HepG2 (cell line): ENCODE measurements around the gene SDK2. TPM values are rescaled to one million over a fixed set of nuclear protein-coding genes. Genes with fewer than 3 reads are reported as not detected.

Experiments used
- ATAC-seq: fragments of 200-7000 bp; cut with Tn5 transposase; 3 replicates; pipeline ENCODE4 v1.9.1; 2020; ENCODE audit warnings: mild to moderate bottlenecking, moderate library complexity
- BruUV-seq: library from RNA; stranded (reverse); fragments of 400-500 nt; replicated peaks from 2 replicates; lab custom pipeline; 2021; lab: Mats Ljungman, UMichigan
- CTCF ChIA-PET: fragments of 300-600 bp; formaldehyde crosslinking; extraction: SDS; loops from one replicate; lab custom pipeline; 2021; ENCODE audit warnings: low total read pairs, inconsistent platforms, low intra/inter-chr PET ratio; lab: Yijun Ruan, JAX
- POLR2A ChIA-PET: fragments of 350-600 bp; sonication (Branson Sonifier 250); formaldehyde crosslinking; loops from one replicate; lab custom pipeline; 2020; ENCODE audit warnings: antibody characterized with exemption, inconsistent platforms; lab: Yijun Ruan, JAX
- DNase-seq: peaks from one replicate; pipeline ENCODE4 v3.0.0-alpha.2; 2015; ENCODE audit warnings: low spot score
- FAIRE-seq: peaks from 3 replicates; lab custom pipeline; 2011; peaks lifted over from hg19 to GRCh38; lab: Jason Lieb, UNC
- H2AFZ ChIP-seq: one replicate; pipeline ENCODE4 v1.6.1; 2011; ENCODE audit warnings: low read length, inconsistent platforms
- H3K27ac ChIP-seq: fragments of 300-600 bp; 3 replicates; pipeline ENCODE4 v1.8.0; 2011; ENCODE audit warnings: mixed run types, mild to moderate bottlenecking, mixed read lengths, low read length, inconsistent platforms; ENCODE audit not compliant: insufficient read depth; ENCODE audit errors: extremely low read length
- H3K27me3 ChIP-seq, 2 experiments: fragments of 200-600 bp in 1 of 2; 2 replicates in 1 of 2; 3 replicates in 1 of 2; pipeline versions ENCODE4 v1.6.0 to v1.8.0; 2011; ENCODE audit warnings: low read length in 2 of 2, mild to moderate bottlenecking in 2 of 2, moderate library complexity in 2 of 2, inconsistent platforms in 1 of 2; ENCODE audit not compliant: insufficient read depth in 2 of 2, control insufficient read depth in 1 of 2
- H3K36me3 ChIP-seq, 2 experiments: fragments of 200-600 bp in 1 of 2; replicated peaks in 1 of 2; 2 replicates in 1 of 2; 3 replicates in 1 of 2; pipeline versions ENCODE4 v1.5.1 to v1.8.0; 2011; ENCODE audit warnings: low read length in 2 of 2, inconsistent platforms in 1 of 2; ENCODE audit not compliant: insufficient read depth in 2 of 2, control insufficient read depth in 1 of 2
- H3K4me1 ChIP-seq: 2 replicates; pipeline ENCODE4 v1.5.1; 2012; ENCODE audit warnings: low read length, inconsistent platforms; ENCODE audit not compliant: insufficient read depth
- H3K4me2 ChIP-seq: 2 replicates; pipeline ENCODE4 v1.6.0; 2011; ENCODE audit warnings: low read depth, low read length, inconsistent platforms
- H3K4me3 ChIP-seq, 3 experiments: fragments of 200-600 bp in 1 of 3; sonication (generic), shearing (Covaris generic) in 1 of 3; replicated peaks in 1 of 3; 2 replicates each; pipeline ENCODE4 v1.5.1; 2011 to 2016; ENCODE audit warnings: low read length in 3 of 3, inconsistent platforms in 2 of 3, low read depth in 2 of 3, mild to moderate bottlenecking in 2 of 3, control low read depth in 1 of 3, mixed read lengths in 1 of 3; ENCODE audit not compliant: insufficient read depth in 1 of 3
- H3K79me2 ChIP-seq: one replicate; pipeline ENCODE4 v1.6.1; 2011; ENCODE audit warnings: low read length, inconsistent platforms; ENCODE audit not compliant: insufficient read depth
- H3K9ac ChIP-seq: 2 replicates; pipeline ENCODE4 v1.6.0; 2011; ENCODE audit warnings: mild to moderate bottlenecking, low read depth, low read length, inconsistent platforms; ENCODE audit not compliant: insufficient read depth
- H3K9me3 ChIP-seq: 2 replicates; pipeline ENCODE4 v1.5.1; 2012; ENCODE audit warnings: mild to moderate bottlenecking, low read length
- H4K20me1 ChIP-seq: 2 replicates; pipeline ENCODE4 v1.6.0; 2011; ENCODE audit warnings: inconsistent platforms, mild to moderate bottlenecking, low read length, moderate library complexity; ENCODE audit not compliant: insufficient read depth
- DNMT1 ChIP-seq: sonication (generic); formaldehyde crosslinking; IDR thresholded peaks from 2 replicates; pipeline ENCODE4 v1.5.1; 2020; ENCODE audit warnings: mild to moderate bottlenecking, missing genetic modification reagents
- FOXK2 ChIP-seq: fragments of 450-650 bp; IDR thresholded peaks from 2 replicates; pipeline ENCODE4 v1.6.1; 2016
- JUND ChIP-seq: sonication (generic); formaldehyde crosslinking; IDR thresholded peaks from 2 replicates; pipeline ENCODE4 v1.8.0; 2022; ENCODE audit warnings: mild to moderate bottlenecking, missing genetic modification reagents
- NCOA1 ChIP-seq: sonication (generic); formaldehyde crosslinking; IDR thresholded peaks from 2 replicates; pipeline ENCODE4 v1.9.0; 2021; ENCODE audit warnings: missing genetic modification reagents
- NFE2L1 ChIP-seq: sonication (generic); formaldehyde crosslinking; IDR thresholded peaks from 2 replicates; pipeline ENCODE4 v1.4.0; 2020; ENCODE audit warnings: missing genetic modification reagents, mild to moderate bottlenecking, borderline replicate concordance
- POLR2AphosphoS5 ChIP-seq: IDR thresholded peaks from 2 replicates; pipeline ENCODE4 v1.6.1; 2012; ENCODE audit warnings: low read depth, low read length
- SNAPC2 ChIP-seq: sonication (generic); formaldehyde crosslinking; IDR thresholded peaks from 2 replicates; pipeline ENCODE4 v1.8.1; 2022; ENCODE audit warnings: mild to moderate bottlenecking, missing genetic modification reagents
- ZNF256 ChIP-seq: sonication (generic); formaldehyde crosslinking; conservative IDR thresholded peaks from 2 replicates; pipeline ENCODE4 v1.4.0; 2020; ENCODE audit warnings: missing genetic modification reagents
- ZNF382 ChIP-seq: sonication (generic); formaldehyde crosslinking; IDR thresholded peaks from 2 replicates; pipeline ENCODE4 v1.5.0; 2020; ENCODE audit warnings: missing genetic modification reagents, mild to moderate bottlenecking, borderline replicate concordance
- ZNF432 ChIP-seq: sonication (generic); formaldehyde crosslinking; IDR thresholded peaks from 2 replicates; pipeline ENCODE4 v1.5.0; 2020; ENCODE audit warnings: missing genetic modification reagents, mild to moderate bottlenecking, borderline replicate concordance
- ZNF556 ChIP-seq: sonication (generic); formaldehyde crosslinking; IDR thresholded peaks from 2 replicates; pipeline ENCODE4 v1.4.0; 2020; ENCODE audit warnings: mild to moderate bottlenecking, missing genetic modification reagents, borderline replicate concordance
- ZNF558 ChIP-seq: sonication (generic); formaldehyde crosslinking; IDR thresholded peaks from 2 replicates; pipeline ENCODE4 v1.9.0; 2022; ENCODE audit warnings: mild to moderate bottlenecking, missing genetic modification reagents, borderline replicate concordance
- ZNF777 ChIP-seq: sonication (generic); formaldehyde crosslinking; IDR thresholded peaks from 2 replicates; pipeline ENCODE4 v1.4.0; 2020; ENCODE audit warnings: missing genetic modification reagents
- WGBS: methylation state at CpG from one replicate; pipeline ENCODE4 v1.1.6; 2017; ENCODE audit warnings: low lambda C conversion rate; 5-methylcytosine and 5-hydroxymethylcytosine counted together
- in situ Hi-C: cut with HindIII; loops from 2 replicates; pipeline ENCODE4 v1.10.0; 2017; ENCODE audit warnings: low pct_unique_long_range_greater_than_20kb; ENCODE audit not compliant: extremely low pct_ligation_motif_present
- intact Hi-C: fragments of 100-400 bp; cut with micrococcal nuclease; formaldehyde crosslinking; loops from one replicate; pipeline ENCODE4 v1.10.0; 2022; ENCODE audit not compliant: unreplicated experiment
- polyA plus RNA-seq, 8 experiments: library from polyadenylated mRNA; depleted of rRNA in 3 of 8; stranded (reverse) in 7 of 8; unstranded in 1 of 8; fragments of >200 nt; fragmentation: Illumina TruSeq in 4 of 8; extraction: Trizol in 4 of 8; gene quantifications; 2 replicates each; pipeline versions ENCODE4 v1.2.1 to v1.2.3, GENCODE V29; 2011 to 2016; ENCODE audit warnings: low read depth in 4 of 8, missing spikeins in 1 of 8, mixed read lengths in 1 of 8; ENCODE audit not compliant: insufficient read depth in 1 of 8
- total RNA-seq, 5 experiments: library from RNA; depleted of rRNA; stranded (reverse); fragments of >200 nt; fragmentation: Illumina TruSeq; extraction: Trizol; gene quantifications; 2 replicates each; pipeline ENCODE4 v1.2.3, GENCODE V29; 2016; ENCODE audit warnings: low read depth in 1 of 5
- TF ChIP-seq, protein P1 (sequence below): sonication (generic); formaldehyde crosslinking; IDR thresholded peaks from 2 replicates; pipeline ENCODE4 v1.5.0; 2020; ENCODE audit warnings: mild to moderate bottlenecking, missing genetic modification reagents, borderline replicate concordance
- TF ChIP-seq, protein P2 (sequence below): sonication (generic); formaldehyde crosslinking; IDR thresholded peaks from 2 replicates; pipeline ENCODE4 v1.4.0; 2020; ENCODE audit warnings: missing genetic modification reagents

The SDK2 gene
- total and polyA plus RNA-seq, 2 of the 13 experiments (the other 11 are each of a cell fraction or from before 2014, with no cell fraction given) = not detected

DNA sequence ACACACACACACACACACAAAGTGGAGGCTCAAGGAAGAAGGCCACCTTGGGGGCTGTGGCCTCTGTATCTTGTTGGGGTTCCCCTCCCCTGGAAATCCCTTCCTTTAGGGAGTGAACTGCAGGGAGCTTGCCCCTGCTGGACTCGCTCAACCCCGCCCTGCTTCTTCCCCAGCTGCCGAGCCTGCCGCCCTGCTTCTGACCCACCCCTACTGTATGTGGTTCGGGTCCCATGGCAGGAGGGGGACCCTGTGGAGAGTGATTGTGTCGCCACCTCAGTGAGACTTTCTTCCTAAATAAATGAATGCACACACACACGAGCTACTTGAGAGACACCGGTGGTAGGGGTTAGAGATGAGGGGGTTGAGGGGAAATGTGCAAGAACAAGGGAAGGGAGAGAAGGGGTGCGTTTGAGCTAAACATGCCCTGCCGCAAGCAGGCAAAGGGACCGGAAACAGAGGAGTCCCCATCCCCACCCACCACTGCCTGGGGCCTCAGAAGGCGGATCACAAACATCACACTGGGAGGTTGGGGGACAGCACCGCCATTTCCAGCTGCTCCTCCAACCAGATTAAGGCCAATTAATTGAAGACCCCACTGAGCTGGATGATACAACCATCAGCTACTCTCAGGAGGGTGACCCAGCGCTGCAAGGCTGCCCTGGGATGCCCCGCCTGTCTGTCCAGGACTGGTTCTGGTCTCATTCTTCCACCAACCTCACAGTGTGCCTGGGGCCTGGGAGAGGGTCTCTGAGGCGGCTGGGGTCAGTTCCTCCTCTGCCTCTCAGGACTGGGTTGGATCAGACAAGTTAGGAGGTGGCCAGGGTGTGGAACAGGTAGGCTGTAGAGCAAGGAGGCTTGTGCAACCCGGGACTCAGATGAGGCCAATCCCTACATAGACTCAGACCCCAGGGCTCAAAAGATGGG, 98.9 kb downstream of the SDK2 start:
- H3K27ac ChIP-seq = no peak overlapping the region
- peaks cover 29 to 98% of the 10 kb centered on the region in 2 experiments for H3K27me3 ChIP-seq
- WGBS = 9% methylated on average over 16 of the region's 17 CpGs
- intact Hi-C loops = no loop called here
- H3K36me3 ChIP-seq = no peaks in the 10 kb centered on the region
- in situ Hi-C loops = no loop called here
- no peaks in the 10 kb centered on the region for H3K4me1 ChIP-seq
- no peak for TF ChIP-seq ZNF382 (CRISPR knock-in tag)
- no peak for TF ChIP-seq NCOA1 (CRISPR knock-in tag)
- TF ChIP-seq ZNF432 (CRISPR knock-in tag) = no peak
- TF ChIP-seq ZNF556 (CRISPR knock-in tag) = no peak
- TF ChIP-seq ZNF777 = no peak
- TF ChIP-seq, protein P1, sequence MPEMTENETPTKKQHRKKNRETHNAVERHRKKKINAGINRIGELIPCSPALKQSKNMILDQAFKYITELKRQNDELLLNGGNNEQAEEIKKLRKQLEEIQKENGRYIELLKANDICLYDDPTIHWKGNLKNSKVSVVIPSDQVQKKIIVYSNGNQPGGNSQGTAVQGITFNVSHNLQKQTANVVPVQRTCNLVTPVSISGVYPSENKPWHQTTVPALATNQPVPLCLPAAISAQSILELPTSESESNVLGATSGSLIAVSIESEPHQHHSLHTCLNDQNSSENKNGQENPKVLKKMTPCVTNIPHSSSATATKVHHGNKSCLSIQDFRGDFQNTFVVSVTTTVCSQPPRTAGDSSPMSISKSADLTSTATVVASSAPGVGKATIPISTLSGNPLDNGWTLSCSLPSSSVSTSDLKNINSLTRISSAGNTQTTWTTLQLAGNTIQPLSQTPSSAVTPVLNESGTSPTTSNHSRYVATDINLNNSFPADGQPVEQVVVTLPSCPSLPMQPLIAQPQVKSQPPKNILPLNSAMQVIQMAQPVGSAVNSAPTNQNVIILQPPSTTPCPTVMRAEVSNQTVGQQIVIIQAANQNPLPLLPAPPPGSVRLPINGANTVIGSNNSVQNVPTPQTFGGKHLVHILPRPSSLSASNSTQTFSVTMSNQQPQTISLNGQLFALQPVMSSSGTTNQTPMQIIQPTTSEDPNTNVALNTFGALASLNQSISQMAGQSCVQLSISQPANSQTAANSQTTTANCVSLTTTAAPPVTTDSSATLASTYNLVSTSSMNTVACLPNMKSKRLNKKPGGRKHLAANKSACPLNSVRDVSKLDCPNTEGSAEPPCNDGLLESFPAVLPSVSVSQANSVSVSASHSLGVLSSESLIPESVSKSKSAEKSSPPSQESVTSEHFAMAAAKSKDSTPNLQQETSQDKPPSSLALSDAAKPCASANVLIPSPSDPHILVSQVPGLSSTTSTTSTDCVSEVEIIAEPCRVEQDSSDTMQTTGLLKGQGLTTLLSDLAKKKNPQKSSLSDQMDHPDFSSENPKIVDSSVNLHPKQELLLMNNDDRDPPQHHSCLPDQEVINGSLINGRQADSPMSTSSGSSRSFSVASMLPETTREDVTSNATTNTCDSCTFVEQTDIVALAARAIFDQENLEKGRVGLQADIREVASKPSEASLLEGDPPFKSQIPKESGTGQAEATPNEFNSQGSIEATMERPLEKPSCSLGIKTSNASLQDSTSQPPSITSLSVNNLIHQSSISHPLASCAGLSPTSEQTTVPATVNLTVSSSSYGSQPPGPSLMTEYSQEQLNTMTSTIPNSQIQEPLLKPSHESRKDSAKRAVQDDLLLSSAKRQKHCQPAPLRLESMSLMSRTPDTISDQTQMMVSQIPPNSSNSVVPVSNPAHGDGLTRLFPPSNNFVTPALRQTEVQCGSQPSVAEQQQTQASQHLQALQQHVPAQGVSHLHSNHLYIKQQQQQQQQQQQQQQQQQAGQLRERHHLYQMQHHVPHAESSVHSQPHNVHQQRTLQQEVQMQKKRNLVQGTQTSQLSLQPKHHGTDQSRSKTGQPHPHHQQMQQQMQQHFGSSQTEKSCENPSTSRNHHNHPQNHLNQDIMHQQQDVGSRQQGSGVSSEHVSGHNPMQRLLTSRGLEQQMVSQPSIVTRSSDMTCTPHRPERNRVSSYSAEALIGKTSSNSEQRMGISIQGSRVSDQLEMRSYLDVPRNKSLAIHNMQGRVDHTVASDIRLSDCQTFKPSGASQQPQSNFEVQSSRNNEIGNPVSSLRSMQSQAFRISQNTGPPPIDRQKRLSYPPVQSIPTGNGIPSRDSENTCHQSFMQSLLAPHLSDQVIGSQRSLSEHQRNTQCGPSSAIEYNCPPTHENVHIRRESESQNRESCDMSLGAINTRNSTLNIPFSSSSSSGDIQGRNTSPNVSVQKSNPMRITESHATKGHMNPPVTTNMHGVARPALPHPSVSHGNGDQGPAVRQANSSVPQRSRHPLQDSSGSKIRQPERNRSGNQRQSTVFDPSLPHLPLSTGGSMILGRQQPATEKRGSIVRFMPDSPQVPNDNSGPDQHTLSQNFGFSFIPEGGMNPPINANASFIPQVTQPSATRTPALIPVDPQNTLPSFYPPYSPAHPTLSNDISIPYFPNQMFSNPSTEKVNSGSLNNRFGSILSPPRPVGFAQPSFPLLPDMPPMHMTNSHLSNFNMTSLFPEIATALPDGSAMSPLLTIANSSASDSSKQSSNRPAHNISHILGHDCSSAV (CRISPR knock-in tag) = no peak
- no peak for TF ChIP-seq ZNF256 (CRISPR knock-in tag)
- TF ChIP-seq SNAPC2 (CRISPR knock-in tag) = no peak
- TF ChIP-seq NFE2L1 (CRISPR knock-in tag) = no peak
- TF ChIP-seq POLR2AphosphoS5 = no peak
- TF ChIP-seq, protein P2, sequence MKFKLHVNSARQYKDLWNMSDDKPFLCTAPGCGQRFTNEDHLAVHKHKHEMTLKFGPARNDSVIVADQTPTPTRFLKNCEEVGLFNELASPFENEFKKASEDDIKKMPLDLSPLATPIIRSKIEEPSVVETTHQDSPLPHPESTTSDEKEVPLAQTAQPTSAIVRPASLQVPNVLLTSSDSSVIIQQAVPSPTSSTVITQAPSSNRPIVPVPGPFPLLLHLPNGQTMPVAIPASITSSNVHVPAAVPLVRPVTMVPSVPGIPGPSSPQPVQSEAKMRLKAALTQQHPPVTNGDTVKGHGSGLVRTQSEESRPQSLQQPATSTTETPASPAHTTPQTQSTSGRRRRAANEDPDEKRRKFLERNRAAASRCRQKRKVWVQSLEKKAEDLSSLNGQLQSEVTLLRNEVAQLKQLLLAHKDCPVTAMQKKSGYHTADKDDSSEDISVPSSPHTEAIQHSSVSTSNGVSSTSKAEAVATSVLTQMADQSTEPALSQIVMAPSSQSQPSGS = no peak
- no peak for TF ChIP-seq FOXK2
- no peak for TF ChIP-seq JUND (CRISPR knock-in tag)
- no peak for TF ChIP-seq ZNF558 (CRISPR knock-in tag)
- no peak for TF ChIP-seq DNMT1 (CRISPR knock-in tag)
- ATAC-seq (no peak), FAIRE-seq (no peak), DNase-seq (no peak)
- no peak overlapping the region for H3K4me2 ChIP-seq
- H3K9me3 ChIP-seq = no peaks in the 10 kb centered on the region
- no peak overlapping the region for H3K9ac ChIP-seq
- no TSS peak for BruUV-seq
- H3K4me3 ChIP-seq = no peak overlapping the region
- CTCF ChIA-PET = no interaction called here
- peaks cover 3% of the 10 kb centered on the region; the same call in 1 of the 2 replicates for H4K20me1 ChIP-seq
- no peak overlapping the region for H2AFZ ChIP-seq
- no peaks in the 10 kb centered on the region for H3K79me2 ChIP-seq
- POLR2A ChIA-PET = no interaction called here
